Body of pancreas (tissue), 4 donors: ENCODE data around the gene LRRC32.

Experiments used
- POLR2A ChIP-seq, 3 donors: fragments of 450-650 bp; IDR thresholded peaks; one replicate each; pipeline ENCODE4 v1.6.1; 2016; ENCODE audit warnings: antibody characterized with exemption in 3 of 3, mild to moderate bottlenecking in 2 of 3
- TF ChIP-seq, protein P1 (sequence below), 7 experiments: fragments of 450-650 bp in 4 of 7; fragments of 200-600 bp in 3 of 7; sonication (generic) in 3 of 7; IDR thresholded peaks; one replicate each; pipeline ENCODE4 v1.5.1; 2016 to 2019; ENCODE audit warnings: antibody characterized with exemption in 7 of 7

DNA sequence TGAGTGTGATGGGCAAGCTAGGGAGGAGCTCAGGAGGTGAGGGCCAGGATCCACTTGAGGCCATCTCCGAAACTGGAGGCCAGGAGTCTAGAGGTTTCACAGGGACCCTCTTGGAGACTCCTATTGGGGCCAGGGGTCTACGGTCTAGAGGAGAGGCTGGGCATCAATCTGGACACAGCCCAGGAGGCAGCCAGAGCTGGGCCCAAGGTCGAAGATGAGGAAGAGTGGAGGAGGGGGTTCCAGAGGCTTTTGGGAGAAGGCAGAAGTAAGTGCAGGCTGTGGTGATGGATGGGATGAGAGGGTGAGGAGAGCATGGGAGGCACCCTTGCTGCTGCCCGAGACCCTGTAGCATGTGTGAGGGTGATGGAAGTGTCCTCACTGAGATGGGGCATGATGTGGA lies 56.6 kb downstream of the LRRC32 start:
- TF ChIP-seq, protein P1, sequence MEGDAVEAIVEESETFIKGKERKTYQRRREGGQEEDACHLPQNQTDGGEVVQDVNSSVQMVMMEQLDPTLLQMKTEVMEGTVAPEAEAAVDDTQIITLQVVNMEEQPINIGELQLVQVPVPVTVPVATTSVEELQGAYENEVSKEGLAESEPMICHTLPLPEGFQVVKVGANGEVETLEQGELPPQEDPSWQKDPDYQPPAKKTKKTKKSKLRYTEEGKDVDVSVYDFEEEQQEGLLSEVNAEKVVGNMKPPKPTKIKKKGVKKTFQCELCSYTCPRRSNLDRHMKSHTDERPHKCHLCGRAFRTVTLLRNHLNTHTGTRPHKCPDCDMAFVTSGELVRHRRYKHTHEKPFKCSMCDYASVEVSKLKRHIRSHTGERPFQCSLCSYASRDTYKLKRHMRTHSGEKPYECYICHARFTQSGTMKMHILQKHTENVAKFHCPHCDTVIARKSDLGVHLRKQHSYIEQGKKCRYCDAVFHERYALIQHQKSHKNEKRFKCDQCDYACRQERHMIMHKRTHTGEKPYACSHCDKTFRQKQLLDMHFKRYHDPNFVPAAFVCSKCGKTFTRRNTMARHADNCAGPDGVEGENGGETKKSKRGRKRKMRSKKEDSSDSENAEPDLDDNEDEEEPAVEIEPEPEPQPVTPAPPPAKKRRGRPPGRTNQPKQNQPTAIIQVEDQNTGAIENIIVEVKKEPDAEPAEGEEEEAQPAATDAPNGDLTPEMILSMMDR (IDR thresholded peaks at IDR 0.05) = no peak
- TF ChIP-seq POLR2A (IDR thresholded peaks at IDR 0.05) = no peak
